Measurements from ENCODE around the gene KRTAP2-4. TPM values are rescaled to one million over a fixed set of nuclear protein-coding genes. Genes with fewer than 3 reads are reported as not detected.

Gene KRTAP2-4
- total and polyA plus RNA-seq, 4 donors = not detected

DNA sequence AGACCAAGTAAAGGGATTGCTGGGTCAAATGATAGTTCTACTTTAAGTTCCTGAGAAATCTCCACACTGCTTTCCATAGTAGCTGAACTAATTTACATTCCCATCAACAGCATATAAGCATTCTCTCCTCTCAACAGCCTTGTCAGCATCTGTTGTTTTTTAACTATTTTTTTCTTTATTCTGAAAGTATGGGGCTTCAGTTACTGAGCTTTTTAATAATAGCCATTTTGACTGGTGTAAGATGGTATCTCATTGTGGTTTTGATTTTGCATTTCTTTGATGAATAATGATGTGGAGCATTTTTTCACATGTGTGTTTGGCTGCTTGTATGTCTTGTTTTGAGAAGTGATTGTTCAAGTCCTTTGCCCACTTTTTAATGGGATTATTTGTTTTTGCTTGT lies 13.1 kb downstream of the KRTAP2-4 start:
- no peak overlapping the region for H3K9ac ChIP-seq (ENCODE audit: low read depth in 1 of 2, low read length in 2 of 2)
- H3K9me3 ChIP-seq (ENCODE audit: control insufficient read depth in 4 of 4, low read length in 3 of 4) = no peaks in the 10 kb centered on the region
- no peak overlapping the region for H3K4me3 ChIP-seq (ENCODE audit: low read depth in 1 of 3, low read length in 3 of 3)
- H3K4me1 ChIP-seq (ENCODE audit: control insufficient read depth in 4 of 4, insufficient read depth in 4 of 4, low read length in 3 of 4) = no peaks in the 10 kb centered on the region
- no peaks in the 10 kb centered on the region for H3K27me3 ChIP-seq (ENCODE audit: control insufficient read depth in 4 of 4, insufficient read depth in 4 of 4, low read length in 3 of 4)
- TF ChIP-seq, protein P1, sequence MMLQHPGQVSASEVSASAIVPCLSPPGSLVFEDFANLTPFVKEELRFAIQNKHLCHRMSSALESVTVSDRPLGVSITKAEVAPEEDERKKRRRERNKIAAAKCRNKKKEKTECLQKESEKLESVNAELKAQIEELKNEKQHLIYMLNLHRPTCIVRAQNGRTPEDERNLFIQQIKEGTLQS (IDR thresholded peaks at IDR 0.05) = no peak
- TF ChIP-seq, protein P2, sequence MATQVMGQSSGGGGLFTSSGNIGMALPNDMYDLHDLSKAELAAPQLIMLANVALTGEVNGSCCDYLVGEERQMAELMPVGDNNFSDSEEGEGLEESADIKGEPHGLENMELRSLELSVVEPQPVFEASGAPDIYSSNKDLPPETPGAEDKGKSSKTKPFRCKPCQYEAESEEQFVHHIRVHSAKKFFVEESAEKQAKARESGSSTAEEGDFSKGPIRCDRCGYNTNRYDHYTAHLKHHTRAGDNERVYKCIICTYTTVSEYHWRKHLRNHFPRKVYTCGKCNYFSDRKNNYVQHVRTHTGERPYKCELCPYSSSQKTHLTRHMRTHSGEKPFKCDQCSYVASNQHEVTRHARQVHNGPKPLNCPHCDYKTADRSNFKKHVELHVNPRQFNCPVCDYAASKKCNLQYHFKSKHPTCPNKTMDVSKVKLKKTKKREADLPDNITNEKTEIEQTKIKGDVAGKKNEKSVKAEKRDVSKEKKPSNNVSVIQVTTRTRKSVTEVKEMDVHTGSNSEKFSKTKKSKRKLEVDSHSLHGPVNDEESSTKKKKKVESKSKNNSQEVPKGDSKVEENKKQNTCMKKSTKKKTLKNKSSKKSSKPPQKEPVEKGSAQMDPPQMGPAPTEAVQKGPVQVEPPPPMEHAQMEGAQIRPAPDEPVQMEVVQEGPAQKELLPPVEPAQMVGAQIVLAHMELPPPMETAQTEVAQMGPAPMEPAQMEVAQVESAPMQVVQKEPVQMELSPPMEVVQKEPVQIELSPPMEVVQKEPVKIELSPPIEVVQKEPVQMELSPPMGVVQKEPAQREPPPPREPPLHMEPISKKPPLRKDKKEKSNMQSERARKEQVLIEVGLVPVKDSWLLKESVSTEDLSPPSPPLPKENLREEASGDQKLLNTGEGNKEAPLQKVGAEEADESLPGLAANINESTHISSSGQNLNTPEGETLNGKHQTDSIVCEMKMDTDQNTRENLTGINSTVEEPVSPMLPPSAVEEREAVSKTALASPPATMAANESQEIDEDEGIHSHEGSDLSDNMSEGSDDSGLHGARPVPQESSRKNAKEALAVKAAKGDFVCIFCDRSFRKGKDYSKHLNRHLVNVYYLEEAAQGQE (IDR thresholded peaks at IDR 0.05) = no peak
- no peak for TF ChIP-seq FOXA2 (IDR thresholded peaks at IDR 0.05)
- TF ChIP-seq, protein P3, sequence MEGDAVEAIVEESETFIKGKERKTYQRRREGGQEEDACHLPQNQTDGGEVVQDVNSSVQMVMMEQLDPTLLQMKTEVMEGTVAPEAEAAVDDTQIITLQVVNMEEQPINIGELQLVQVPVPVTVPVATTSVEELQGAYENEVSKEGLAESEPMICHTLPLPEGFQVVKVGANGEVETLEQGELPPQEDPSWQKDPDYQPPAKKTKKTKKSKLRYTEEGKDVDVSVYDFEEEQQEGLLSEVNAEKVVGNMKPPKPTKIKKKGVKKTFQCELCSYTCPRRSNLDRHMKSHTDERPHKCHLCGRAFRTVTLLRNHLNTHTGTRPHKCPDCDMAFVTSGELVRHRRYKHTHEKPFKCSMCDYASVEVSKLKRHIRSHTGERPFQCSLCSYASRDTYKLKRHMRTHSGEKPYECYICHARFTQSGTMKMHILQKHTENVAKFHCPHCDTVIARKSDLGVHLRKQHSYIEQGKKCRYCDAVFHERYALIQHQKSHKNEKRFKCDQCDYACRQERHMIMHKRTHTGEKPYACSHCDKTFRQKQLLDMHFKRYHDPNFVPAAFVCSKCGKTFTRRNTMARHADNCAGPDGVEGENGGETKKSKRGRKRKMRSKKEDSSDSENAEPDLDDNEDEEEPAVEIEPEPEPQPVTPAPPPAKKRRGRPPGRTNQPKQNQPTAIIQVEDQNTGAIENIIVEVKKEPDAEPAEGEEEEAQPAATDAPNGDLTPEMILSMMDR (IDR thresholded peaks at IDR 0.05; ENCODE audit: low read depth, low read length, missing input control) = no peak
- H3K27ac ChIP-seq (ENCODE audit: low read depth in 1 of 2, low read length in 2 of 2) = no peak overlapping the region
- no peak for DNase-seq (ENCODE audit: low spot score)
- H3K36me3 ChIP-seq (ENCODE audit: control insufficient read depth in 4 of 4, insufficient read depth in 3 of 4, low read depth in 1 of 4, low read length in 3 of 4) = no peaks in the 10 kb centered on the region

DNA sequence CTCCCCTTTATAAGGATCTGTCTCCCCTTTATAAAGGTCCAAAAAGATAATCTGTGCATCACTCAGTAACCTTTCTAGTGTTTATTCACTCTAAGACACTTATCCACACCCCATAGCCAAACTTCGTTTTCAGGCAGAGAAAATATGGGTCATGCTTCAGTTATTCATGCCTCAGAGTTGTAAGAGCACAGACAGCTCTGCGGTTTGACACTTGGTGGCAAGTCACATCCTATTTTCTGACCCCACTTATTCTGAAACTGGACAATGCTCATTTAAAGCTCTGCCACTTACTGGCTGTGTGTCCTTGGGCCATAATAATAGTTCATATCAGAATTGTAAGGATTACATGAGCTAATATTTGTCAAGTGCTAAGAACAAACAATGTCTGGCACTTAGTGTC lies 16.6 kb downstream of the KRTAP2-4 start:
- Histone ChIP-seq H3K27ac (ENCODE audit: low read depth in 1 of 2, low read length in 2 of 2) (no peak overlapping the region), H3K9ac (ENCODE audit: low read depth in 1 of 2, low read length in 2 of 2) (no peak overlapping the region), H3K9me3 (ENCODE audit: control insufficient read depth in 4 of 4, low read length in 3 of 4) (no peaks in the 10 kb centered on the region), H3K36me3 (ENCODE audit: control insufficient read depth in 4 of 4, insufficient read depth in 3 of 4, low read depth in 1 of 4, low read length in 3 of 4) (no peaks in the 10 kb centered on the region), H3K4me1 (ENCODE audit: control insufficient read depth in 4 of 4, insufficient read depth in 4 of 4, low read length in 3 of 4) (no peaks in the 10 kb centered on the region), H3K4me3 (ENCODE audit: low read depth in 1 of 3, low read length in 3 of 3) (no peak overlapping the region), H3K27me3 (ENCODE audit: control insufficient read depth in 4 of 4, insufficient read depth in 4 of 4, low read length in 3 of 4) (peaks cover 0 to 3% (median 0%) of the 10 kb centered on the region in 4 donors)
- TF ChIP-seq, protein P3 (IDR thresholded peaks at IDR 0.05; ENCODE audit: low read depth, low read length, missing input control) = no peak
- TF ChIP-seq, protein P2 (IDR thresholded peaks at IDR 0.05) = no peak
- TF ChIP-seq, protein P4, sequence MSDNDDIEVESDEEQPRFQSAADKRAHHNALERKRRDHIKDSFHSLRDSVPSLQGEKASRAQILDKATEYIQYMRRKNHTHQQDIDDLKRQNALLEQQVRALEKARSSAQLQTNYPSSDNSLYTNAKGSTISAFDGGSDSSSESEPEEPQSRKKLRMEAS (IDR thresholded peaks at IDR 0.05) = no peak
- TF ChIP-seq, protein P1 (IDR thresholded peaks at IDR 0.05) = no peak
- TF ChIP-seq HNF4A (conservative IDR thresholded peaks at IDR 0.05) (no peak), FOXA1 (IDR thresholded peaks at IDR 0.05) (no peak), EGR1 (IDR thresholded peaks at IDR 0.05; ENCODE audit: low read depth in 2 of 2) (no peak), NR2F2 (IDR thresholded peaks at IDR 0.05) (no peak), HNF4G (IDR thresholded peaks at IDR 0.05) (no peak), RXRA (IDR thresholded peaks at IDR 0.05) (no peak), JUND (IDR thresholded peaks at IDR 0.05) (no peak), GABPA (IDR thresholded peaks at IDR 0.05 in 1 of 2, conservative IDR thresholded peaks at IDR 0.05 in 1 of 2) (no peak), SP1 (IDR thresholded peaks at IDR 0.05) (no peak), TAF1 (conservative IDR thresholded peaks at IDR 0.05) (no peak), FOXA2 (IDR thresholded peaks at IDR 0.05) (no peak), YY1 (IDR thresholded peaks at IDR 0.05) (no peak), RAD21 (IDR thresholded peaks at IDR 0.05) (no peak)
- TF ChIP-seq, protein P5, sequence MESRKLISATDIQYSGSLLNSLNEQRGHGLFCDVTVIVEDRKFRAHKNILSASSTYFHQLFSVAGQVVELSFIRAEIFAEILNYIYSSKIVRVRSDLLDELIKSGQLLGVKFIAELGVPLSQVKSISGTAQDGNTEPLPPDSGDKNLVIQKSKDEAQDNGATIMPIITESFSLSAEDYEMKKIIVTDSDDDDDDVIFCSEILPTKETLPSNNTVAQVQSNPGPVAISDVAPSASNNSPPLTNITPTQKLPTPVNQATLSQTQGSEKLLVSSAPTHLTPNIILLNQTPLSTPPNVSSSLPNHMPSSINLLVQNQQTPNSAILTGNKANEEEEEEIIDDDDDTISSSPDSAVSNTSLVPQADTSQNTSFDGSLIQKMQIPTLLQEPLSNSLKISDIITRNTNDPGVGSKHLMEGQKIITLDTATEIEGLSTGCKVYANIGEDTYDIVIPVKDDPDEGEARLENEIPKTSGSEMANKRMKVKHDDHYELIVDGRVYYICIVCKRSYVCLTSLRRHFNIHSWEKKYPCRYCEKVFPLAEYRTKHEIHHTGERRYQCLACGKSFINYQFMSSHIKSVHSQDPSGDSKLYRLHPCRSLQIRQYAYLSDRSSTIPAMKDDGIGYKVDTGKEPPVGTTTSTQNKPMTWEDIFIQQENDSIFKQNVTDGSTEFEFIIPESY (IDR thresholded peaks at IDR 0.05) = no peak
- 55% methylated on average over 2 of the region's 2 CpGs for WGBS
- no peak for DNase-seq (ENCODE audit: low spot score)
